Measurements from ENCODE around the gene PIEZO2.
A peak's percentile ranks its signal among the peaks of the same experiment; 100 is the strongest.
"Not testable (repeated sequence)": the region's sequence is repeated elsewhere in the genome, so short reads cannot be mapped to it uniquely, and the experiment has no call there.

Gene PIEZO2

DNA sequence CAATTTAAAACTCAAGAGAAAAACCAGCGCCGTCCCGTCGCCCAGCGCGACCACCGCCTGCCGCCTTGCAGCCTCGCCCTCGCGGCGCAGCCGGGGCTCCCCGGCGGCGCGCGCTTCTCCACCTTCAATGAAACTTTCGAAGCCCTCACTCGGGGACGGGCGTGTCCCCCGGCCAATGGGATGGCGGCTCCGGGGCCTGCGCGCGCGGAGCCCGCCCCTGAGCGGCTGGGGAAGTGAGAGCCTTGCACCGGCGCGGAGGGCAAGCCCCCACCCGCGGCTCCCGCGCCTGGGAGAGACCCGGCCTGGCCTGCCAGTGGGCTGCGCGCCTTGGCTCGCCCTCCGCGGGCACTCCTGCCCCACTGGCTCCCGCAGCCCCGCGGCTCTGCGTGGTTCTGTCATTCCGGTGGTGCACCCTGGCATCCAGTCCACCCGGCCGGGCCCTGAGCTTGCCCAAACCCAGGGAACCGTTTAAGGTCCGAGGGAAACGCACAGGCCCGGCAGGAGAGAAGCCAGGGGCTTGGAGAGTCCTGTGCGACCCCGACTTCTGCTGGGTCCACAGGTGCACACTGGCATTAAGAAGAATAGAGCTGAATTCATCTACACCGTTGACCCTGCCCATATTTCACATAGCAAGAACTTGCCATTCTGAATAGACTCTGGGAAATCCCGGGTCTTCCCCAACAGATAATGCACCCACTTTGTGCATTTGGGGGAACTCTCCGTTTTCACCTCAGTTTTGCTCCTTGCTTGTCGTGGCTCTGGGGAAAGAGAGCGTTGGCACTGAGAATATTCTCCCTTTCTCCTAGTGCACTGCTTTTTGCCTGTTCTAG, at the start of gene PIEZO2:
Gene PIEZO2 (minus strand): TSS at position 129 of the 830 bp plus-strand sequence. CDS start 981 bp downstream, outside the sequence.
- DNase-seq (ENCODE audit: low spot score), result peak; percentile 93
- TF ChIP-seq, protein P1, sequence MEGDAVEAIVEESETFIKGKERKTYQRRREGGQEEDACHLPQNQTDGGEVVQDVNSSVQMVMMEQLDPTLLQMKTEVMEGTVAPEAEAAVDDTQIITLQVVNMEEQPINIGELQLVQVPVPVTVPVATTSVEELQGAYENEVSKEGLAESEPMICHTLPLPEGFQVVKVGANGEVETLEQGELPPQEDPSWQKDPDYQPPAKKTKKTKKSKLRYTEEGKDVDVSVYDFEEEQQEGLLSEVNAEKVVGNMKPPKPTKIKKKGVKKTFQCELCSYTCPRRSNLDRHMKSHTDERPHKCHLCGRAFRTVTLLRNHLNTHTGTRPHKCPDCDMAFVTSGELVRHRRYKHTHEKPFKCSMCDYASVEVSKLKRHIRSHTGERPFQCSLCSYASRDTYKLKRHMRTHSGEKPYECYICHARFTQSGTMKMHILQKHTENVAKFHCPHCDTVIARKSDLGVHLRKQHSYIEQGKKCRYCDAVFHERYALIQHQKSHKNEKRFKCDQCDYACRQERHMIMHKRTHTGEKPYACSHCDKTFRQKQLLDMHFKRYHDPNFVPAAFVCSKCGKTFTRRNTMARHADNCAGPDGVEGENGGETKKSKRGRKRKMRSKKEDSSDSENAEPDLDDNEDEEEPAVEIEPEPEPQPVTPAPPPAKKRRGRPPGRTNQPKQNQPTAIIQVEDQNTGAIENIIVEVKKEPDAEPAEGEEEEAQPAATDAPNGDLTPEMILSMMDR (IDR thresholded peaks at IDR 0.05; ENCODE audit: extremely low read depth, missing control alignments), result no peak

DNA sequence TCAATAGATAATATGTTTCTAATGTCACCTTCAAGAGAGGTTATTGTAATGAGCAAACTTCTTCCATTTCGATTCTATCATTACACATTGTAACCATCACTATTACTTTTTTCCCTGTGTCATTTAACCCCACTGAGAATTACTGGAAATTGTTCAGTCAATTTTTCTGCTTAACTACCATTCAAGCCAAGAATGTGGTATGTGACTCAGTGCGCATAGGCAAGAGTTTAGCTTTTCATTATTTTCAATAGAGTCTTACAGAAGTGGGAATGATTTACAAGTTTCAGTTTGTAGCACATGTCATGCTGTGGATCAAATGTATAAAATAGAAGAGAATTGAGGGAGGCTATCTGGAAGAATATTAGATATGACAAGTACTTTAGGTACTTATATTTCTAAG, 34.3 kb upstream of the PIEZO2 start:
- no peak for DNase-seq (ENCODE audit: low spot score)
- TF ChIP-seq, protein P1 (IDR thresholded peaks at IDR 0.05; ENCODE audit: extremely low read depth, missing control alignments), result no peak

DNA sequence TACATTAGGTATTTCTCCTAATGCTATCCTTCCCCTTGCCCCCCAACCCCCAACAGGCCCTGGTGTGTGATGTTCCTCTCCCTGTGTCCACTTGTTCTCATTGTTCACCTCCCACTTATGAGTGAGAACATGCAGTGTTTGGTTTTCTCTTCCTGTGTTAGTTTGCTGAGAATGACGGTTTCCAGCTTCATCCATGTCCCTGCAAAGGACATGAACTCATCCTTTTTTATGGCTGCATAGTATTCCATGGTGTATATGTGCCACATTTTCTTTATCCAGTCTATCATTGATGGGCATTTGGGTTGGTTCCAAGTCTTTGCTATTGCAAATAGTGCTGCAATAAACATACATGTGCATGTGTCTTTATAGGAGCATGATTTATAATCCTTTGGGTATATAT, 32.3 kb upstream of the PIEZO2 start:
- not testable (repeated sequence) for DNase-seq (ENCODE audit: low spot score)

DNA sequence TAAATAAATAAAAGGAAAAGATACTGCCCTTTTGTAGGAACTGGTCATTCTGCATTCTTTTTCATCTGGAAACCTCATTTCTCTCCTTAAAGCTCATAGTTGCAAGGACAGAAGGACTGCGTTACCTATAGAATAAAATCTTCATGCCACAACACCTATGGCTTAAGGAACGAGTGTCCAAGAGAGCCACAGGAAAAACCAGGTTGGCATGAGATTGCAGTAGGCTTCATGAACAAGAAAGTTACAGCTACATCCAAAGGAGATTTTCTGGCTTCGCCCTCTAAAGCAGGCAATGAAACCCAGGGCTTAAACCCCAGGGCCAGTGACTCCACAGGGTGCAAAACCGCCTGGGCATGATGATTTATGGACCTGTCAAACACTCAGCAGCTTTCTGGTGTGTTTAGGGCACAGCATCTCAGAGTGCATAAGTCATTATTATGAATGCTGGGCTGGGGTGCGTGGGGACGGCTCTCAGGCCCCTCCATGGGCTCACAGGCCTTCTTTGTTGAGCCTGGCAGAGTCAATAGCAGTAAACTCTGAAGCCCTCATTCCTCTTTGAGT, 30.7 kb upstream of the PIEZO2 start:
- TF ChIP-seq, protein P1 (IDR thresholded peaks at IDR 0.05; ENCODE audit: extremely low read depth, missing control alignments), result no peak
- no peak for DNase-seq (ENCODE audit: low spot score)

DNA sequence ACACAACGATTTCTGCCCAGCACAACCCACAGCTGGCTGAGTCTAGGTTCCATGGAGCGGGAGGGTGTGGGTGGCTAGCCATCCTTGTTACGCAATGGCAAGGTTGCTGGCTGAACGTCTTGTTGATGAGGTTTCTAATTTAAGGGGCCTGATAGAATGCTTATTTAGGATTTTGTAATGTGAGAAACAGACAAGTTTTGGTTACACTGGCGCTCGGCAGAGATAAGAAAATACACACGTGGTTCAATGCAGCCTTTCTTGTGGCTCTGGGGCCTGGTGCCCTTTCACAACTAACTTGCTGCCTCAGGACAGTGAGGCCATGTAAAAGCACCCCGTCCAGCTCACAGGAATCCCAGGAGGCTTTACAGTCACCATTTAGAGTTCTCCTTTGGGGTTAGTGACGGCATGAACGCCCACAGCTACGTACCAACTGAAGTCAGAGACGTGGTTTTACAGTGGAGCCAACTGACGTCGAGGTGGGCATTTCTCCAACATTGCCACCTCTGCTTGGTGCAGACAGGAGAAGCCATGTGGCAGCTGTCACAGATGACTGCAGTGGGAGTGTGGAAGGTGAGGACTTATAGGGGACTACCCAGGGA, 29.7 kb upstream of the PIEZO2 start:
- TF ChIP-seq, protein P1 (IDR thresholded peaks at IDR 0.05; ENCODE audit: extremely low read depth, missing control alignments), result no peak
- DNase-seq (ENCODE audit: low spot score), result no peak

DNA sequence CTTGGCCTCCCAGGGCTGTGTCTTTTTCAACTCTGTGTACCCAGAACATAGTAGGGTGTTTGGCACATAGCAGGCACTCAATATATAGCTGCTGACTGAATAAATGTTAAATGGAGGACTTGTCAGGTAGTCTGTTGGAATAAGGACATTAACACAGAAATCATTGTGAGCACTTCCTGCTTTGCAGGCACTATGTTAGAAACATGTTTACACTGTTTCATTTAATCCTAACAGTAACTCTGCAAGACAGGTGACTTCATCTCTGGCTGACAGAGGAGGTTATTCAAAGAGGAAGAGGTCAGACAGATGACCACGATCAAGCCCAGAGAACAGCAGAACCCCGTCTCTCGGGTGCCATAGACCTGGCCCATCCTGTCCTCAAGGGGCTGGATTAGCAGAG, 28.0 kb upstream of the PIEZO2 start:
- DNase-seq (ENCODE audit: low spot score), result no peak
- TF ChIP-seq, protein P1 (IDR thresholded peaks at IDR 0.05; ENCODE audit: extremely low read depth, missing control alignments), result no peak

DNA sequence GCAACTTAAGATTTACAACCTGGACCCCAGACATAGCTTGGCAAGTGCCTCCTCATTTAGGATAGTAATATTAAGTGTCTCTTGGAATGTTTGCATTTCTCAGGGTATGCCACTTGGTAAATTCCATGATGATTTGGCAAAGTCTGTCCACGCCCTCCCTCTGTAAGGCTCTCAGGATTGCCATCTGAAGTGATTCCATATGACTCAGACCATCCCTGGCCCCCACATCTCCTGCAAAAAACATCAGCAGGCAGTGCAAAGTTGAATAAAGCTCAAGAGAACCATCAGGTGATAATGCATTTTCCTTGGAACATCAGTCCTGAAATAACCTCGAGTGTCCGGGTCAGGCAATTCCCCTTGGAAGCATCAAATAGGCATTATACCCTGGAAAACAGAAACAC, 27.1 kb upstream of the PIEZO2 start:
- DNase-seq (ENCODE audit: low spot score), result no peak
- TF ChIP-seq, protein P1 (IDR thresholded peaks at IDR 0.05; ENCODE audit: extremely low read depth, missing control alignments), result no peak
